GM12878 (cell line): ENCODE data around the gene LARGE1. TPM values are rescaled to one million over a fixed set of nuclear protein-coding genes. Genes with fewer than 3 reads are reported as not detected.

ENCODE experiments used
- ATAC-seq: fragments of 200-7000 bp; cut with Tn5 transposase; 3 replicates; pipeline ENCODE4 v1.9.1; 2020; ENCODE audit warnings: mild to moderate bottlenecking, moderate library complexity
- BruUV-seq: library from RNA; stranded (reverse); fragments of 400-500 nt; replicated peaks from 2 replicates; lab custom pipeline; 2021; lab: Mats Ljungman, UMichigan
- CTCF ChIA-PET: fragments of 300-600 bp; sonication (Branson Sonifier 250); formaldehyde crosslinking; extraction: SDS; loops from one replicate; lab custom pipeline; 2021; ENCODE audit warnings: inconsistent platforms; lab: Yijun Ruan, JAX
- POLR2A ChIA-PET: fragments of 350-600 bp; formaldehyde crosslinking; extraction: SDS; loops from one replicate; lab custom pipeline; 2021; ENCODE audit warnings: inconsistent platforms; lab: Charles Lee
- RAD21 ChIA-PET: fragments of 300-600 bp; sonication (Branson Sonifier 250); formaldehyde crosslinking; loops from one replicate; lab custom pipeline; 2023; ENCODE audit warnings: antibody characterized with exemption; ENCODE audit not compliant: unreplicated experiment; lab: Charles Lee
- SMC1A ChIA-PET: fragments of 300-600 bp; sonication (Branson Sonifier 250); formaldehyde crosslinking; loops from one replicate; lab custom pipeline; 2023; ENCODE audit not compliant: unreplicated experiment, uncharacterized antibody; lab: Charles Lee
- DNase-seq: peaks from one replicate; pipeline ENCODE4 v3.0.0-alpha.2; 2011; ENCODE audit warnings: low read depth, low spot score
- FAIRE-seq: peaks from 3 replicates; lab custom pipeline; 2011; peaks lifted over from hg19 to GRCh38; lab: Jason Lieb, UNC
- H2AFZ ChIP-seq: 2 replicates; pipeline ENCODE4 v1.6.0; 2011; ENCODE audit warnings: low read depth, low read length, control low read depth; ENCODE audit not compliant: control insufficient read depth
- H3K27ac ChIP-seq: 2 replicates; pipeline ENCODE4 v1.5.1; 2011; ENCODE audit warnings: control low read depth; ENCODE audit not compliant: control insufficient read depth, insufficient read depth
- H3K27me3 ChIP-seq, 2 experiments: replicated peaks in 1 of 2; 2 replicates each; pipeline versions ENCODE4 v1.6.0 to v1.6.1; 2011; ENCODE audit warnings: low read length in 1 of 2; ENCODE audit not compliant: control insufficient read depth in 2 of 2, insufficient read depth in 2 of 2
- H3K36me3 ChIP-seq, 2 experiments: 2 replicates each; pipeline ENCODE4 v1.5.1; 2011; ENCODE audit warnings: low read length in 1 of 2; ENCODE audit not compliant: control insufficient read depth in 2 of 2, insufficient read depth in 2 of 2
- H3K4me1 ChIP-seq: 2 replicates; pipeline ENCODE4 v1.6.1; 2011; ENCODE audit warnings: mild to moderate bottlenecking, low read length, moderate library complexity, mixed read lengths; ENCODE audit not compliant: control insufficient read depth, insufficient read depth
- H3K4me2 ChIP-seq: 2 replicates; pipeline ENCODE4 v1.6.0; 2011; ENCODE audit warnings: control low read depth; ENCODE audit not compliant: control insufficient read depth, insufficient read depth
- H3K4me3 ChIP-seq: fragments of 200-600 bp; sonication (generic); 2 replicates; pipeline ENCODE4 v1.5.1; 2016
- H3K79me2 ChIP-seq: 2 replicates; pipeline ENCODE4 v1.6.0; 2011; ENCODE audit warnings: low read length; ENCODE audit not compliant: control insufficient read depth, insufficient read depth
- H3K9ac ChIP-seq: 2 replicates; pipeline ENCODE4 v1.8.0; 2011; ENCODE audit warnings: low read length, control low read depth, mixed read lengths; ENCODE audit not compliant: control insufficient read depth, insufficient read depth
- H3K9me3 ChIP-seq: replicated peaks from 3 replicates; pipeline ENCODE4 v1.5.1; 2011; ENCODE audit warnings: mild to moderate bottlenecking, low read length; ENCODE audit not compliant: control insufficient read depth, insufficient read depth
- H4K20me1 ChIP-seq: 2 replicates; pipeline ENCODE4 v1.6.0; 2011; ENCODE audit not compliant: control insufficient read depth, insufficient read depth
- BCLAF1 ChIP-seq: fragments of 450-650 bp; IDR thresholded peaks from 2 replicates; pipeline ENCODE4 v1.6.1; 2017; ENCODE audit warnings: antibody characterized with exemption, mild to moderate bottlenecking, moderate library complexity
- DPF2 ChIP-seq: fragments of 450-650 bp; IDR thresholded peaks from 2 replicates; pipeline ENCODE4 v1.6.1; 2017; ENCODE audit warnings: mild to moderate bottlenecking
- JUNB ChIP-seq: IDR thresholded peaks from 2 replicates; pipeline ENCODE4 v1.6.1; 2016; ENCODE audit warnings: antibody characterized with exemption, mild to moderate bottlenecking
- KAT2A ChIP-seq: conservative IDR thresholded peaks from 2 replicates; pipeline ENCODE4 v1.6.1; 2011; ENCODE audit warnings: low read depth, low read length; ENCODE audit not compliant: control insufficient read depth
- PAX8 ChIP-seq: fragments of 450-650 bp; IDR thresholded peaks from 2 replicates; pipeline ENCODE4 v1.6.1; 2017; ENCODE audit warnings: mild to moderate bottlenecking, moderate library complexity
- POLR2AphosphoS5 ChIP-seq: IDR thresholded peaks from 2 replicates; pipeline ENCODE4 v1.6.1; 2011; ENCODE audit warnings: mild to moderate bottlenecking, low read length, inconsistent platforms
- REST ChIP-seq: IDR thresholded peaks from 2 replicates; pipeline ENCODE4 v1.6.1; 2012; ENCODE audit warnings: mild to moderate bottlenecking, low read depth, low read length
- SMC3 ChIP-seq: IDR thresholded peaks from 2 replicates; pipeline ENCODE4 v1.6.1; 2011; ENCODE audit warnings: low read length, improper control_type of control experiment, borderline replicate concordance
- SPI1 ChIP-seq: IDR thresholded peaks from 2 replicates; pipeline ENCODE4 v1.6.1; 2011; ENCODE audit warnings: low read depth, mild to moderate bottlenecking, low read length, moderate library complexity, borderline replicate concordance; ENCODE audit not compliant: insufficient read depth
- ZNF24 ChIP-seq: fragments of 450-650 bp; IDR thresholded peaks from 2 replicates; pipeline ENCODE4 v1.6.1; 2017; ENCODE audit warnings: antibody characterized with exemption, mild to moderate bottlenecking
- WGBS: methylation state at CpG from one replicate; pipeline ENCODE4 v1.1.6; 2016; ENCODE audit warnings: low lambda C conversion rate; ENCODE audit not compliant: insufficient replicate concordance, insufficient coverage; ENCODE audit errors: missing lambda C conversion rate; 5-methylcytosine and 5-hydroxymethylcytosine counted together
- in situ Hi-C: fragments of 300-500 bp; cut with MboI; formaldehyde crosslinking; loops from 9 replicates; pipeline ENCODE4 v1.14.3; 2018; ENCODE audit warnings: mixed read lengths
- intact Hi-C: fragments of 100-400 bp; cut with micrococcal nuclease; formaldehyde crosslinking; loops from one replicate; pipeline ENCODE4 v1.14.2; 2022; ENCODE audit not compliant: unreplicated experiment
- polyA plus RNA-seq, 11 experiments: library from polyadenylated mRNA; depleted of rRNA in 4 of 11; unstranded in 6 of 11; stranded (reverse) in 5 of 11; fragments of >200 nt; fragmentation: Nextera tagmentation in 4 of 11; fragmentation: Illumina TruSeq in 1 of 11; extraction: Ambion mirVana in 4 of 11; extraction: Trizol in 1 of 11; gene quantifications; 1 replicate in 1 of 11; 2 replicates in 10 of 11; pipeline versions ENCODE4 v1.2.1 to v1.2.3, GENCODE V29; 2011 to 2016; ENCODE audit warnings: inconsistent platforms in 2 of 11, missing spikeins in 2 of 11, low read depth in 1 of 11
- total RNA-seq, 4 experiments: library from RNA; depleted of rRNA in 3 of 4; stranded (reverse); fragments of >200 nt in 3 of 4; fragmentation: Illumina TruSeq in 1 of 4; extraction: Trizol in 1 of 4; gene quantifications; 2 replicates each; pipeline versions ENCODE4 v1.2.1 to v1.2.3, GENCODE V29; 2013 to 2021

LARGE1 gene
- total and polyA plus RNA-seq, 10 of the 15 experiments (the other 5 are each of a cell fraction or from before 2014, with no cell fraction given): 3.2 to 41.4 (median 17.3) TPM

- no peak for TF ChIP-seq REST
- TF ChIP-seq DPF2: no peak
- TF ChIP-seq SPI1: no peak
- no peak for TF ChIP-seq SMC3
- TF ChIP-seq POLR2AphosphoS5: no peak
- TF ChIP-seq, all 136 proteins: peak for 0
These were observed 504.9 kb downstream of the LARGE1 start (continued) for GRCh38 chr22:33415401-33415800.

GRCh38 chr22:33409079-33409478, 511.2 kb downstream of the LARGE1 start:
- Histone ChIP-seq H3K4me2 (no peak overlapping the region), H3K4me1 (no peaks in the 10 kb centered on the region), H3K9me3 (no peaks in the 10 kb centered on the region), H4K20me1 (no peaks in the 10 kb centered on the region), H3K27ac (no peak overlapping the region), H3K4me3 (no peak overlapping the region), H2AFZ (no peak overlapping the region), H3K27me3 (no peaks in the 10 kb centered on the region), H3K36me3 (no peaks in the 10 kb centered on the region), H3K9ac (no peak overlapping the region)
- BruUV-seq: no TSS peak
- SMC1A ChIA-PET: no interaction called here
- RAD21 ChIA-PET: no interaction called here
- CTCF ChIA-PET: interaction anchor here (0.7 kb wide), 1 partner anchor 107 kb away, joined by 3 read pairs; no protein-coding TSS in a partner anchor
- ATAC-seq (no peak), FAIRE-seq (no peak), DNase-seq (no peak)
- in situ Hi-C loops (no loop called here), intact Hi-C loops (no loop called here)
- POLR2A ChIA-PET: no interaction called here
- WGBS: 72% methylated on average over 2 of the region's 2 CpGs
- TF ChIP-seq ZNF24 (no peak), KAT2A (no peak), JUNB (no peak), BCLAF1 (no peak), PAX8 (no peak)
- TF ChIP-seq, all 136 proteins: peak for 0
- no peaks in the 10 kb centered on the region for H3K79me2 ChIP-seq
